ENCODE data around the gene MAG.
A peak's percentile ranks its signal among the peaks of the same experiment; 100 is the strongest.
"Not testable (repeated sequence)": the region's sequence is repeated elsewhere in the genome, so short reads cannot be mapped to it uniquely, and the experiment has no call there.

Gene MAG

DNA sequence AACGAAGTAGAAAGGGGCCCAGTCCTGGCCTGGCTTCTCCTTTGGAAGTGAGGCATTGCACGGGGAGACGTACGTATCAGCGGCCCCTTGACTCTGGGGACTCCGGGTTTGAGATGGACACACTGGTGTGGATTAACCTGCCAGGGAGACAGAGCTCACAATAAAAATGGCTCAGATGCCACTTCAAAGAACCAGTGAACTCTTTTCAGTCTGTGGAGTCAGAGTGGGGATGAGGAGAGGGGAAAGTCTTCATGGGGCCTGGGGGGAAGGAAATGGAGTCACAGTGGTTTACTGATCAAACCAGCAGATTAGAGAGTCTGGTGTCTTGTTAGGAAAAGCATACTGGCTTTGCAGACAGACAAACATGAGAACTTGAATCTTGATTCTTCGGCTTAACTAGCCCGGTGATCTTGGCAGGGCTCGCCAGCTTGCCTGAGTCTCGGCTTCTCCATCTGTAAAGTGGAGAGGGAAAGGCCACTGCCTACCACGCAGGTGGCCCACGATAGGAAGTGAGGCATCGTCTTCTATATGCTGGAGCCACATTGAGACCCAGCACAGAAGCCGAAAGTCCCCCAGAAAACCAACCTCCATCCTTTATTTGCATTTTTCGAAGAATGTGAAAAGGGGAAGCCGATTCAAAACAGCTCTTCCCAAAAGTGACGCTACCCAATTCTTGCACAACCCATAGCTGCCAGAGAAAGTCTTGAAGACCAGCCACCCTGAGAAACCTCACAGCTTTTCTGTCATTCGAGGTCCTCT, 55.4 kb downstream of the MAG start, which contains the start of gene FFAR1:
TSS of gene FFAR1 (plus strand) at position 732 of the 759 bp plus-strand sequence. CDS start 3,650 bp downstream, outside the sequence.
- no peak for DNase-seq

DNA sequence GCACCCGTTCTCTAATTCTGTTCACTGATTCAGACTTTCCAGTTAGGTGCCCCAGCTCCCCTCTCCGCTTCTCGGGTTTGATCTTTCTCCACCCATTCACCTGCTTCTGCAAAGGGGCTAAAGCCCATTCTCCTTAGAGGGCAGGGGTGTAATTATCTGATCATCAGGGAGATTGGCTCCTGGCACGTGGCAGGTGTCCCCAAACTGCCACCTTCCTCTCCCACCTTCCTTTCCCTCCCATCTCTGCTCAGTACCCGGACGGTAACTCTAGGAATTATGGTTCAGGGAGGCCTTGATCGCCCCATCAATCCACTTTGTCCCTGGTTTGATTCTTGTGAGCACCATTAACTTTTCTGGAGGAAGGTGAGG, 56.0 kb downstream of the MAG start:
- DNase-seq: no peak

DNA sequence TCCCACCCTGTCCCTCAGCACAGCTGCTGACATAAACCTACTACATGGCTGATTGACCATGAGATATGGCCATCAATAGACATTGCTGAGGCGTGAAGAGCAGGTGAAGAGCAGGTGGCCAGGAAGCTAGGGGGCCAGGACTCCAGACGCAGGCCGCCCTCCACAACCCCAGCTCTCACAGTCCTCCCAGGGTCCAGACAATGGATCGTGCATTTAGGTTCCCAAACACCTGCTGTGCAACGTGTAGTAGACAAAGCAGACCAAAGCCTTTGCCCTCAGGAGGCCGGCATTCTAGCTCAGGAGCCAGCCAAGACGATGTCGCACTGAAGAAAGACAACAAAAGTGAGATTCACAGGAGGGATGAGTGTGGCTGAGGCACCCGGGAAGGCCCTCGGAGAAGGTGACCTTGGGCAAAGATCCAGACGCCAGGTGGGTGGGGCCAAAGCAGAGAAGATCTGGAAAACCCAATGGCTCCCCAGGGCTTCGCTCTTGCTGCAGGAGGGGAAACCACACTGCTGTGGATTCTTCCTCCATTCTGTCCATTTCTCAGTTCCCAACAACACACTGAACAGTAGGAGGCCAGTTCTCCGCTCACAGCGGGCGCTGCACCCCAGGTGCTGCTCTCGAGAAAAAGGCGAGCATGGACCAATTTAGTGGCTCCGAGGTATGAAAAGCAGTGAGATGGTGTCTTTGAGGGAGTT, 57.1 kb downstream of the MAG start:
- DNase-seq: no peak

DNA sequence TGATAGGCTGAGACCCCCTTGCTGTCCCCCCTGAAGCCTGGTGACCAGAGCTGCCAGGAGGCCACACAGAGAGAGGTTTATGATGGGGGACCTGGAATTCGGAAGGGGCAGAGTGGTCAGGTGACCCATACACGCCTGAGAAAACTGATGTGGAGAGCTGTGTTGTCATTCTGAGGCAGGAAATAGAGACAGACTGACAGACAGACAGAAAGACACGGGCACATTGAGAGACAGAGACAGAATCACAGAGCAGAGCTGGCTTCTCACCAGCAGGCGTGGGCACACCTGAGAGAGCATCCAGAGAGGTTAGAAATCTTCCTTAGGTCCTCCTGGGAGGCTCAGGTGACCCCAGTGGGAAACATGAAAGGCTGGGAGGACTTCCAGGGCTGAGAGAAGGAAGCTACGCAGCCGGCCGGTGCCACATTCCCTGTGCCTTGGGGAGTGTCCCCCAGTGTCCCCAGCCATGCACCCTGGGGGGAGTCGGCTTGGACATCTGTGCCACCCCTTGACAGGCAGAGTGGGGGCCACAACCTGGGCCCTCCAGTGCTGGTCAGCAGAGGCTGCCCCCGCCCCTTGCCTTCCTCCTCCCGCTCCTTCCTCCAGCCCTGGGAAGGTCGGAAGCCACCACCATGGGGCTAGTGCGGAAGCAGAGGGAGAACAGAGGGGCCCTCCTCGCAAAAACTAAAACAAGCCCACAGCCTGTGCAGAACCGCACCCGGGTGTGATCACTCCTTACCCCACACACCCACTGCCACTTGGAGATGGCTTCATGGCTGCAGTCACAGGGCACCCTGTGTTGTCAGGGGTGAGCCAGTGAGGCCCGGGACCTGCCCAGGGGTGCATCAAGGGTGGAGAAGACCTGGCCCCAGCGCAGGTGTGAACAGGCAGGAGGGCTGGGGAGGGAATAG, 57.9 kb downstream of the MAG start:
- no peak for DNase-seq

DNA sequence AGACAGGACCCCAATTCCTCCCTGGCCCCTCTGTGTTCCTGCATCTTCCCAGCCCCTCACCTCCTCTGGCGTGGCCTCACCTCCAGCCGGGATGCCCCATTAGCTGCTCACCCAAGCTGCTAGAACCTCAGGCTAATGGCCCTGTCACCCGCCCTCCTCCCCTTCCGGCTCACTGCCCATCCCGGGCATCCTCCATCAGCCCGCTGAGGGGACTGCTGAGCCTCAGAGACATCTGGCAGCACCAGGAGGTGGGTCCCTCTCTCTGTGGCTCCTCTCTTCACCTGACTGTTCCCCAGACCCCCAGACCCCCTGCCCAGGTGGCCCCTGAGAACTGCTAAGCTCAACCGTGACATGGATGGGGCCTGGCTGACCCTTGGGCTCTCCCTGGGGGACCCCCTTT, 58.6 kb downstream of the MAG start:
- no peak for DNase-seq

DNA sequence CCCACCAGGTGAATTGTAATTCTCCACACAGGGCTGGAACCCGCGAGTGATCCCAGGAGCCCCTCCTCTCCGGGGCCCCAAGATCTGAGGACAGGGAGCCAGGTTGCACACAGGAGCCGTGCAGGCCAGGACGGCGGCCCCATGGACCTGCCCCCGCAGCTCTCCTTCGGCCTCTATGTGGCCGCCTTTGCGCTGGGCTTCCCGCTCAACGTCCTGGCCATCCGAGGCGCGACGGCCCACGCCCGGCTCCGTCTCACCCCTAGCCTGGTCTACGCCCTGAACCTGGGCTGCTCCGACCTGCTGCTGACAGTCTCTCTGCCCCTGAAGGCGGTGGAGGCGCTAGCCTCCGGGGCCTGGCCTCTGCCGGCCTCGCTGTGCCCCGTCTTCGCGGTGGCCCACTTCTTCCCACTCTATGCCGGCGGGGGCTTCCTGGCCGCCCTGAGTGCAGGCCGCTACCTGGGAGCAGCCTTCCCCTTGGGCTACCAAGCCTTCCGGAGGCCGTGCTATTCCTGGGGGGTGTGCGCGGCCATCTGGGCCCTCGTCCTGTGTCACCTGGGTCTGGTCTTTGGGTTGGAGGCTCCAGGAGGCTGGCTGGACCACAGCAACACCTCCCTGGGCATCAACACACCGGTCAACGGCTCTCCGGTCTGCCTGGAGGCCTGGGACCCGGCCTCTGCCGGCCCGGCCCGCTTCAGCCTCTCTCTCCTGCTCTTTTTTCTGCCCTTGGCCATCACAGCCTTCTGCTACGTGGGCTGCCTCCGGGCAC, 59.6 kb downstream of the MAG start:
- DNase-seq: no peak

DNA sequence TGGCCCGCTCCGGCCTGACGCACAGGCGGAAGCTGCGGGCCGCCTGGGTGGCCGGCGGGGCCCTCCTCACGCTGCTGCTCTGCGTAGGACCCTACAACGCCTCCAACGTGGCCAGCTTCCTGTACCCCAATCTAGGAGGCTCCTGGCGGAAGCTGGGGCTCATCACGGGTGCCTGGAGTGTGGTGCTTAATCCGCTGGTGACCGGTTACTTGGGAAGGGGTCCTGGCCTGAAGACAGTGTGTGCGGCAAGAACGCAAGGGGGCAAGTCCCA, 60.2 kb downstream of the MAG start:
- DNase-seq: no peak

DNA sequence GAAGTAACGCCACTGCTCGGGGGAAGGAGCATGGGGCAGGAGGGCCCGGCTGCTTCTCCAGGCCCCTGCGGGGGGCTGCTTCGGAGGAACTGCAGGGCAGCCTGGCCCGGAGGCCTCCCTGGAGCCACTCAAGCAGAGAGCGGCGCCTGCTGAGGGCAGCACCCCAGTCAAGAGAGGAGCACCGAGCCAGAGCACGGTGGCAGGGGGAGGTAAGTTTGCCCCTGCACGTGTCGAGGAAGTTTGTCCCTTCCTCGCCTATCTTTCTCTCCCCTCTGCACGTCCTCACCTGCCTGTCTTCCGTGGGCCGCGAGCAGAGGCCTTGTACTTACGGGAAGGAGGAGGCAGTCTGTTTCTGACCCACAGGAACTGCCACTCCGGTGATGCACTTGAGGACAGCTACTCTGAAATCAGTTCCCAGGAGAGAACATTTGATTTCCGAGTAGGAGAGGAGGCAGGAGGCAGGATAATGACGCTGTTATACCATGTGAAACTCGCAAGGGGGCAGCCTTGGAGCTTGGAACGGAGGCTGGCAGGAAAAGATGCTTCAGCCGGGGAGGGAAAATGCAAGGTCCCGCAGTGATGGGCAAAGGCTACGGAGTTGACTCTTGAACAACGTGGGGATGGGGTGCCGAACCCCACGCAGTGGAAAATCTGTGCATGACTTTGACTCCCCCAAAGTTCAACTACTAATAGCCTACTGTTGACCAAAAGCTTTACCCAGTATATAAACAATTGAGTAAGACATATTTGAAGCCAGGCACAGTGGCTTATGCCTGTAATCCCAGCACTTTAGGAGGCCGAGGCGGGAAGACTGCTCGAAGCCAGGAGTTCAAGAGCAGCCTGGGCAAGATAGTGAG, 60.7 kb downstream of the MAG start:
- DNase-seq: peak; percentile 37

DNA sequence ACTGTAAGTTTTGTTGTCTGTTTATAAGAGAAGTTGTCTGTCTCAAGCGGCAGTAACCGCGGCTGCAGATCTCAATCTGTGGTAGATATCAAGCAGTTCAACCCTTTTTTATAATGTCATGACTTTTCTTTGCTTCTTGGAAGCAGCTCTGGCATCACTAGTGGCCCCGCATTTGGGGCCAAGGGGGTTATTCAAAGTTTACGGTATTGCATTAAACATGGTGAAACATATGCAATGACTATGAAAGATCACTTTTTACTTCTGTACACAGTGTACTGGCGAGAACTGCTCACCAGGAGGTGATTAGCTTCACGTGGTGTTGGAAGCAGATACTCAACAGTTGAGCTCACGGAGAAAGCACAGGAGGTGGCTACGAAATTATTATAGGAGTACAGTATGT, 61.7 kb downstream of the MAG start:
- no peak for DNase-seq

DNA sequence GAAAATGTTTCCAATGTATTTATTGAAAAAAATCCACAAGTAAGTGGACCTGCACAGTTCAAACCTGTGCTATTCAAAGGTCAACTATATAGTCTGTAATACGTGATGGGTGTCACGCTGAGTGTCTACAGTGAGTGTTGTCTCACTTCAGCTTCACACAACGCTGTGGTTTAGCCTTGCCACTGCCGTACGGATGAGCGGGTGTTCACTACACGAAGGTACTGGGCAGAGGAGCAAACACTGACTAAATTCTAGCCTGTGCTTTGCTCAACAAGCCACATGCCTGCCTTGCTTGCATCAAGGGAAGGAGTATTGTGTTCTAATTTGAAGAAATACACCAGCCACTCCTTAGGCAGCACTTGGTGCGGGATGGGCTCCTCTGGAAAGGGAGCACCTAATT, 62.9 kb downstream of the MAG start:
- DNase-seq: no peak

DNA sequence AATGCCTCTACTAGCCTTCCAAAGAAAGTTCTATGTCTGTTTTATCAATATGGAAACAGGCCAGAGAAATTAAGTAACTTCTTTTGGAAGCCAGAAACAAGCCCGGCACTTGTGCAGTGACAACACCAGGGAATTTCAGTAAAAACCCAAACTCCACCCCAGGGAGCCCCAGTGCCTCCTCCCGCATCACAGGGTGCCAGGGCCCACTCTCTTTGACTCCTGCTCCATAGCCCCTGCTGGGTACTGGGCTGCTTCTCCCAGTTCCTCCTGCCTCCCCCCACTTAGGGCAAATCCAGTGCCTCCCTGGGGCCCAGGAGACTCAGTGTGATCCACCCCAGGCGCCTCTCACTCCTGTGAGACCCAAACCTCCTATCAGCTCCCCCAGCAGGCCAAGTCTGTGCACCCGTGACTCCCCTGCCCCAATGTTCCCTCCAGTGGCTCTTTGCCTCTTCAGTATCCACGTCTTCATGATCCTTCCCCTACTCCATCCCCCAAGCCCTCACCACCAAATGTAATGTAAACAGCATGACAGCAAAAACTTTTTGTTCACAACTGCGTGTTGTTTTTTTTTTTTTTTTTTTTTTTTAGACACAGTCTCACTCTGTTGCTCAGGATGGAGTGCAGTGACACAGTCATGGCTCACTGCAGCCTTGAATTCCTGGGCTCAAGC, 64.0 kb downstream of the MAG start:
- DNase-seq: no peak

DNA sequence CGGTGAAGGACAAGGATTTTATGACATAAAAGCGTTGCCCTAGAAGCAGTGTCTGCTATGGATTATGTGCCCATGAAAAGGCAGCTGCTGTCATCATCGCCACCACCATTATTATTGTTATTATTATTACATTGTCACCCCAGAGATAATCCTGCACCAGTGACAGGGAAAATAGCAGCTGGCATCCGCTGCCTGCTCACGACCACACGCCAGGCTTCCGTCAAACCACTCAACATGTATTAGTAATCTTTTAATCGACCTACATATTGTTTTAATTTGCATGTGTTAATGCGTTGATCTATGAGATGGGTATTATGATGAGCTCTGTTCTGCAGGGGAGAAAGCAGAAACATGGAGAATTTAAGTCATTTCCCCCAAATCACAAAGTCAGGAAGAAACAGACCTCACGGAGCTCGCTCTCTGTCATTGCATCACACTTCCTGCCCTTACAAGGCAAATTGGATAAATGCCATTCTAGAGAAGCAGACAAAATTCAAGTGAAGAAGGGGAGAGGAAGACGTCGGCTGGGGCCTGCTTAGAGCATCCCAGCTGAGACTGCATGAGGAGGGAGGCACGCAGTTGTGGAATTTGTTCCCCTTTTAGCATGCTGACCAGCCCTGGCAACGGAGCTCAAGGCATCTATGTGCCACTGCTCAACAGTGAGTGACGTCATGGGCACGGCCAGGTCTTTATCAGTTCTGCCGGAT, 66.1 kb downstream of the MAG start, which contains the start of gene FFAR3:
TSS of gene FFAR3 (plus strand) at position 594 of the 707 bp plus-strand sequence. CDS start 431 bp downstream, outside the sequence.
- no peak for DNase-seq

DNA sequence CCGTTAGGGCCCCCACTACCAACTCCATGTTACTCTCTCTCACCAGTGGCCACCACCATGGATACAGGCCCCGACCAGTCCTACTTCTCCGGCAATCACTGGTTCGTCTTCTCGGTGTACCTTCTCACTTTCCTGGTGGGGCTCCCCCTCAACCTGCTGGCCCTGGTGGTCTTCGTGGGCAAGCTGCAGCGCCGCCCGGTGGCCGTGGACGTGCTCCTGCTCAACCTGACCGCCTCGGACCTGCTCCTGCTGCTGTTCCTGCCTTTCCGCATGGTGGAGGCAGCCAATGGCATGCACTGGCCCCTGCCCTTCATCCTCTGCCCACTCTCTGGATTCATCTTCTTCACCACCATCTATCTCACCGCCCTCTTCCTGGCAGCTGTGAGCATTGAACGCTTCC, 66.9 kb downstream of the MAG start:
- not testable (repeated sequence) for DNase-seq

DNA sequence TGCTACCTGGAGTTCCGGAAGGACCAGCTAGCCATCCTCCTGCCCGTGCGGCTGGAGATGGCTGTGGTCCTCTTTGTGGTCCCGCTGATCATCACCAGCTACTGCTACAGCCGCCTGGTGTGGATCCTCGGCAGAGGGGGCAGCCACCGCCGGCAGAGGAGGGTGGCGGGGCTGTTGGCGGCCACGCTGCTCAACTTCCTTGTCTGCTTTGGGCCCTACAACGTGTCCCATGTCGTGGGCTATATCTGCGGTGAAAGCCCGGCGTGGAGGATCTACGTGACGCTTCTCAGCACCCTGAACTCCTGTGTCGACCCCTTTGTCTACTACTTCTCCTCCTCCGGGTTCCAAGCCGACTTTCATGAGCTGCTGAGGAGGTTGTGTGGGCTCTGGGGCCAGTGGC, 67.4 kb downstream of the MAG start:
- DNase-seq: not testable (repeated sequence)

DNA sequence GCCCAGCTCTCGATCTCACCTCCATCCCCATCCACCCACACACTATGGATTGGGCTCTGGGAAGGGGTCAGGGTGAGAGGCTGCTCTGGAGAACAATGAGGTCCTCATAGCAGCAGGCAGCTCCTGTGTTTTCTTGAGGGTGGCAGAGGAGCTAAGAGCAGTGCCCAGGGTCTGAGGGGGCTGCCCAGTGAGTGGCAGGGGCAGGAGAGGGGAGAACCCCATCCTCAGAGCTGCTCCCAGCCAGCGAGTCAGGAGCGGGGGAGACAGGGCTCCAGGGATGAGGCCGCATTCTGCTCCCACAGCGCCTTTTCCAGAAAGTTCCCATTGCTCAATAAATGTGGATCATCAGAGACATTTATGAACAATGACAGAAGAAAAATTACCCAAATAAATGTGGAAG, 68.1 kb downstream of the MAG start:
- DNase-seq: not testable (repeated sequence)

DNA sequence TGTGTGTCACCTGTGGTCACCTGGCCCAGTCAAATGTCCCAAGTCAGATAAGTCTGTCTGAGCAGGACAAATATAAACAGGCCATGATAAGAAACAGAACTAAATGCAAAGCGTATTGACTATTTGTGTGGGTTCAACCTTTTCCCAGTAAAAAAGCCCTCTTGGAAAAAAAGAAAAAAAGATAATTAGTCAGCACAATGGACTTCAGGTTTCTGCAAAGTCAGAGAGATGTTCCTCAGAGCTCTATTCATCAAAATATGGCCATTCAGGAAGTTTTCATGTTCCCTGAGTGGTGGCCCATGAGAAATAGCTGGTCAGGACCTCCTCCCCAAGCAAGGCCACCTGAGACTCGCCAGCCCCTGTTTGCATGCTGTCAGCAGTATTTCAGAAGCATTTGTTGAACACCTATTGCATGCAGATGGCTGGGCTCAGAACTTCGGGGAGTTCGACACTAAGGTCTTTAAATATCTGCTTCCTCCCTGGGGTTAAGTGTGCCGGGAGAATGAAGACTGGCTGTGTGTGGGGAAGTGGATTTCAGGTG, 69.0 kb downstream of the MAG start:
- no peak for DNase-seq

DNA sequence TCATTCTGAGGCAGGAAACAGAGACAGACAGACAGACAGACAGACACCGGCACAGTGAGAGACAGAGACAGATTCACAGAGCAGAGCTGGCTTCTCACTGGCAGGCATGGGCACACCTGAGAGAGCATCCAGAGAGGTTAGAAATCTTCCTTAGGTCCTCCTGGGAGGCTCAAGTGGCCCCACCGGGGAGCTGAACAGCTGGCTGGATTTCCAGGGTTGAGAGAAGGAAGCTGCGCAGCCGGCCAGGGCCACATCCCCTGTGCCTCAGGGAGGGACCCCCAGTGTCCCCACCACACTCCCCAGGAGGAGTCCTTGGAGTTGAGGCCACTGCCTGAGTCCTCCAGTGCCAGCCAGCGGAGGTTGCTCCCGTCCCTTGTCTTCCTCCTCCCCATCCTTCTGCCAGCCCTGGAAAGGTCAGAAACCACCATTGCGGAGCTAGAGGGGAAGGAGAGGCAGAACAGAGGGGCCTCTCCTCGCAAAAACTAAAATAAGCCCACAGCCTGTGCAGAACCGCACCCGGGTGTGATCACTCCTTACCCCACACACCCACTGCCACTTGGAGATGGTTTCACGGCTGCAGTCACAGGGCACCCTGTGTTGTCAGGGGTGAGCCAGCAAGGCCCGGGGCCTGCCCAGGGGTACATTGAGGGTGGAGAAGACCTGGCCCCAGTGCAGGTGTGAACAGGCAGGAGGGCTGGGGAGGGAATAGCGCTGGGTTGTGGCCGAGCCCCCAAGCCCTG, 70.5 kb downstream of the MAG start:
- DNase-seq: no peak

DNA sequence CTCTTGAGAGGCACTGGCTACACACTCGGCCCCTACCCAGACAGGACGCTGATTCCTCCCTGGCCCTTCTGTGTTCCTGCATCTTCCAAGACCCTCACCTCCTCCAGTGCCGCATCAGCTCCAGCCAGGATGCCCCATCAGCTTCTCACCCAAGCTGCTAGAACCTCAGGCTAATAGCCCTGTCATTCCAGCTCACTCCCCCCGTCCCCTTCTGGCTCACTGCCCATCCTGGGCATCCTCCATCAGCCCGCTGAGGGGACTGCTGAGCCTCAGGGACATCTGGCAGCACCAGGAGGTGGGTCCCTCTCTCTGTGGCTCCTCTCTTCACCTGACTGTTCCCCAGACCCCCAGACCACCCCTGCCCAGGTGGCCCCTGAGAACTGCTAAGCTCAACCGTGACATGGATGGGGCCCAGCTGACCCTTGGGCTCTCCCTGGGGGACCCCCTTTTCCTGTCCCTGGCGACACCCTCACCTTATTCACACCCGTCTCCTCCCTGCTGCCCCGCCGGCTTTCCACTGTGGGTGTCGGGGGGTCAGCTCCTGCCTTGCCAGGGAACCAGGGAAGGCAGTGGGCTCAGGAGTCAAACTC, 71.1 kb downstream of the MAG start:
- DNase-seq: no peak
